Stimulated activated CD4-positive, alpha-beta T cell treated with anti-CD3 and anti-CD28 coated beads, Interleukin-4, amount 100 ng/mL, for 48 hours (primary cell): ENCODE measurements around the gene ADRA2A.

Experiments
- DNase-seq, 2 donors: peaks; one replicate each; pipeline ENCODE4 v3.0.0-alpha.2; 2020; ENCODE audit warnings: low read depth in 2 of 2

ADRA2A gene

GRCh38 chr10:111109501-111110242 is 32.8 kb downstream of the ADRA2A start:
- DNase-seq = no peak

- no peak for DNase-seq
These were observed 33.9 kb downstream of the ADRA2A start for GRCh38 chr10:111110771-111111170.

- DNase-seq = no peak
These were observed 35.5 kb downstream of the ADRA2A start for GRCh38 chr10:111112333-111112732.

GRCh38 chr10:111113238-111113960 is 36.6 kb downstream of the ADRA2A start:
- DNase-seq = no peak

GRCh38 chr10:111113961-111114757 is 37.3 kb downstream of the ADRA2A start:
- no peak for DNase-seq

GRCh38 chr10:111114758-111115500 is 38.1 kb downstream of the ADRA2A start:
- DNase-seq = no peak

GRCh38 chr10:111116211-111116610 is 39.4 kb downstream of the ADRA2A start:
- DNase-seq = no peak

GRCh38 chr10:111116762-111117445 is 40.1 kb downstream of the ADRA2A start:
- no peak for DNase-seq

- no peak for DNase-seq
These were observed 40.9 kb downstream of the ADRA2A start for GRCh38 chr10:111117528-111118277.

- DNase-seq = no peak
These were observed 41.9 kb downstream of the ADRA2A start for GRCh38 chr10:111118758-111119157.

GRCh38 chr10:111119637-111120036 is 42.8 kb downstream of the ADRA2A start:
- DNase-seq = no peak

GRCh38 chr10:111122127-111122526 is 45.3 kb downstream of the ADRA2A start:
- no peak for DNase-seq

GRCh38 chr10:111123883-111124282 is 47.1 kb downstream of the ADRA2A start:
- no peak for DNase-seq

- DNase-seq = no peak
These were observed 48.3 kb downstream of the ADRA2A start for GRCh38 chr10:111125102-111125501.

- no peak for DNase-seq
These were observed 49.2 kb downstream of the ADRA2A start for GRCh38 chr10:111126077-111126476.

GRCh38 chr10:111127081-111127848 is 50.4 kb downstream of the ADRA2A start:
- no peak for DNase-seq

- no peak for DNase-seq
These were observed 51.7 kb downstream of the ADRA2A start for GRCh38 chr10:111128331-111129180.

GRCh38 chr10:111129363-111129762 is 52.5 kb downstream of the ADRA2A start:
- no peak for DNase-seq

- no peak for DNase-seq
These were observed 53.6 kb downstream of the ADRA2A start for GRCh38 chr10:111130471-111130870.
